H1 (cell line): Measurements from ENCODE around the gene AGRN. TPM values are rescaled to one million over a fixed set of nuclear protein-coding genes. Genes with fewer than 3 reads are reported as not detected.

Source experiments
- CBX8 ChIP-seq: fragments of 300-800, 300-1000 bp; sonication (generic); IDR thresholded peaks from 2 replicates; pipeline ENCODE4 v1.7.1; 2016; ENCODE audit warnings: low read depth, low read length, borderline replicate concordance
- CEBPB ChIP-seq: IDR thresholded peaks from 2 replicates; pipeline ENCODE4 v1.6.1; 2012; ENCODE audit warnings: low read depth, low read length
- CREB1 ChIP-seq: IDR thresholded peaks from 2 replicates; pipeline ENCODE4 v1.6.1; 2012; ENCODE audit warnings: inconsistent platforms
- CTBP2 ChIP-seq: IDR thresholded peaks from 2 replicates; pipeline ENCODE4 v1.7.0; 2011; ENCODE audit warnings: borderline replicate concordance, mild to moderate bottlenecking, moderate library complexity, mixed read lengths, low read length; ENCODE audit not compliant: insufficient read depth, insufficient read length
- EZH2 ChIP-seq: fragments of 200-600 bp; sonication (generic); IDR thresholded peaks from 2 replicates; pipeline ENCODE4 v1.7.1; 2012; ENCODE audit warnings: low read depth, mild to moderate bottlenecking, moderate library complexity, low read length, inconsistent platforms; ENCODE audit not compliant: severe bottlenecking
- GTF2F1 ChIP-seq: IDR thresholded peaks from 2 replicates; pipeline ENCODE4 v1.6.1; 2012; ENCODE audit warnings: low read depth, low read length, improper control_type of control experiment, borderline replicate concordance
- HDAC2 ChIP-seq, 2 experiments: fragments of 300-600 bp in 1 of 2; sonication (generic) in 1 of 2; IDR thresholded peaks; 2 replicates each; pipeline ENCODE4 v1.6.1; 2011 to 2012; ENCODE audit warnings: low read depth in 2 of 2, low read length in 2 of 2, mild to moderate bottlenecking in 2 of 2, moderate library complexity in 2 of 2, borderline replicate concordance in 1 of 2, inconsistent platforms in 1 of 2
- PHF8 ChIP-seq: fragments of 200-600 bp; sonication (generic); conservative IDR thresholded peaks from 2 replicates; pipeline ENCODE4 v1.7.1; 2012; ENCODE audit warnings: low read depth, mild to moderate bottlenecking, inconsistent platforms, low read length, moderate library complexity
- POU5F1 ChIP-seq: IDR thresholded peaks from 2 replicates; pipeline ENCODE4 v1.6.1; 2011; ENCODE audit warnings: low read depth, mild to moderate bottlenecking, low read length, moderate library complexity
- ZNF274 ChIP-seq: IDR thresholded peaks from 2 replicates; pipeline ENCODE4 v1.7.0; 2012; ENCODE audit warnings: low read length, borderline replicate concordance; ENCODE audit errors: extremely low read depth
- polyA plus RNA-seq, 7 experiments: library from polyadenylated mRNA; depleted of rRNA in 3 of 7; stranded (reverse) in 5 of 7; unstranded in 2 of 7; fragments of >200 nt in 5 of 7; fragments of 200-250 nt in 2 of 7; gene quantifications; 1 replicate in 5 of 7; 2 replicates in 1 of 7; 4 replicates in 1 of 7; pipeline versions ENCODE4 v1.2.1 to v1.2.3, GENCODE V29; 2011 to 2013; ENCODE audit warnings: missing spikeins in 2 of 7, mixed read lengths in 2 of 7
- total RNA-seq: library from RNA; stranded (reverse); fragmentation: NEBNext Ultra II Directional; extraction: Animal tissue kit (Norgen Biotek cat#: 25700); gene quantifications from 2 replicates; pipeline ENCODE4 v1.2.1, GENCODE V29; 2021
- TF ChIP-seq, protein P1 (sequence below): fragments of 300-600 bp; sonication (generic); IDR thresholded peaks from 2 replicates; pipeline ENCODE4 v1.7.1; 2012; ENCODE audit warnings: low read length, moderate library complexity, mild to moderate bottlenecking, inconsistent platforms; ENCODE audit not compliant: insufficient replicate concordance

Gene AGRN
- total and polyA plus RNA-seq, 2 of the 8 experiments (the other 6 are each of a cell fraction or from before 2014, with no cell fraction given): 52.3 to 155 TPM

DNA sequence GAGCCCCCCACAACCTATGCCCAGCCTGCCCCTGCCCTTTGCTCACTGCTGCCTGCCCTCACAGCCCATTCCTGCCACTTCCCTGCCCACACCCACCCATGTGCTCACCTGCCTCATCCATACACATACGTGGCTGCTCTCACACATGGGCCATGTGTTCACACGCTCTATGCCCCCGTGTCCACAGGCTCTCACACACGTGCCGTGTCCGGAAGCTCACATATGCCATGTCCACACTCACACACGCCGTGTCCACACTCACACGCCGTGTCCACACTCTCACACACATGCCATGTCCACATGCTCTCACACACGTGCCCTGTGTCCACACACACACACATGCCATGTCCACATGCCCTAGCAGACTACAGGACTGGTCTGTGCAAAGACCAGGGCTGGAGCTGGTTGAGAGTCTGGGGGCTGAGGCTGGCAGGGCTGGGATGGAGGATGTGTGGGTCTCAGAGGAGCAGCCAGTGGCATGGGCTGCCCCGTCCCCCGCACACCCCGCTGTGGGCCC lies 54.8 kb downstream of the AGRN start (continued):
- TF ChIP-seq, protein P1, sequence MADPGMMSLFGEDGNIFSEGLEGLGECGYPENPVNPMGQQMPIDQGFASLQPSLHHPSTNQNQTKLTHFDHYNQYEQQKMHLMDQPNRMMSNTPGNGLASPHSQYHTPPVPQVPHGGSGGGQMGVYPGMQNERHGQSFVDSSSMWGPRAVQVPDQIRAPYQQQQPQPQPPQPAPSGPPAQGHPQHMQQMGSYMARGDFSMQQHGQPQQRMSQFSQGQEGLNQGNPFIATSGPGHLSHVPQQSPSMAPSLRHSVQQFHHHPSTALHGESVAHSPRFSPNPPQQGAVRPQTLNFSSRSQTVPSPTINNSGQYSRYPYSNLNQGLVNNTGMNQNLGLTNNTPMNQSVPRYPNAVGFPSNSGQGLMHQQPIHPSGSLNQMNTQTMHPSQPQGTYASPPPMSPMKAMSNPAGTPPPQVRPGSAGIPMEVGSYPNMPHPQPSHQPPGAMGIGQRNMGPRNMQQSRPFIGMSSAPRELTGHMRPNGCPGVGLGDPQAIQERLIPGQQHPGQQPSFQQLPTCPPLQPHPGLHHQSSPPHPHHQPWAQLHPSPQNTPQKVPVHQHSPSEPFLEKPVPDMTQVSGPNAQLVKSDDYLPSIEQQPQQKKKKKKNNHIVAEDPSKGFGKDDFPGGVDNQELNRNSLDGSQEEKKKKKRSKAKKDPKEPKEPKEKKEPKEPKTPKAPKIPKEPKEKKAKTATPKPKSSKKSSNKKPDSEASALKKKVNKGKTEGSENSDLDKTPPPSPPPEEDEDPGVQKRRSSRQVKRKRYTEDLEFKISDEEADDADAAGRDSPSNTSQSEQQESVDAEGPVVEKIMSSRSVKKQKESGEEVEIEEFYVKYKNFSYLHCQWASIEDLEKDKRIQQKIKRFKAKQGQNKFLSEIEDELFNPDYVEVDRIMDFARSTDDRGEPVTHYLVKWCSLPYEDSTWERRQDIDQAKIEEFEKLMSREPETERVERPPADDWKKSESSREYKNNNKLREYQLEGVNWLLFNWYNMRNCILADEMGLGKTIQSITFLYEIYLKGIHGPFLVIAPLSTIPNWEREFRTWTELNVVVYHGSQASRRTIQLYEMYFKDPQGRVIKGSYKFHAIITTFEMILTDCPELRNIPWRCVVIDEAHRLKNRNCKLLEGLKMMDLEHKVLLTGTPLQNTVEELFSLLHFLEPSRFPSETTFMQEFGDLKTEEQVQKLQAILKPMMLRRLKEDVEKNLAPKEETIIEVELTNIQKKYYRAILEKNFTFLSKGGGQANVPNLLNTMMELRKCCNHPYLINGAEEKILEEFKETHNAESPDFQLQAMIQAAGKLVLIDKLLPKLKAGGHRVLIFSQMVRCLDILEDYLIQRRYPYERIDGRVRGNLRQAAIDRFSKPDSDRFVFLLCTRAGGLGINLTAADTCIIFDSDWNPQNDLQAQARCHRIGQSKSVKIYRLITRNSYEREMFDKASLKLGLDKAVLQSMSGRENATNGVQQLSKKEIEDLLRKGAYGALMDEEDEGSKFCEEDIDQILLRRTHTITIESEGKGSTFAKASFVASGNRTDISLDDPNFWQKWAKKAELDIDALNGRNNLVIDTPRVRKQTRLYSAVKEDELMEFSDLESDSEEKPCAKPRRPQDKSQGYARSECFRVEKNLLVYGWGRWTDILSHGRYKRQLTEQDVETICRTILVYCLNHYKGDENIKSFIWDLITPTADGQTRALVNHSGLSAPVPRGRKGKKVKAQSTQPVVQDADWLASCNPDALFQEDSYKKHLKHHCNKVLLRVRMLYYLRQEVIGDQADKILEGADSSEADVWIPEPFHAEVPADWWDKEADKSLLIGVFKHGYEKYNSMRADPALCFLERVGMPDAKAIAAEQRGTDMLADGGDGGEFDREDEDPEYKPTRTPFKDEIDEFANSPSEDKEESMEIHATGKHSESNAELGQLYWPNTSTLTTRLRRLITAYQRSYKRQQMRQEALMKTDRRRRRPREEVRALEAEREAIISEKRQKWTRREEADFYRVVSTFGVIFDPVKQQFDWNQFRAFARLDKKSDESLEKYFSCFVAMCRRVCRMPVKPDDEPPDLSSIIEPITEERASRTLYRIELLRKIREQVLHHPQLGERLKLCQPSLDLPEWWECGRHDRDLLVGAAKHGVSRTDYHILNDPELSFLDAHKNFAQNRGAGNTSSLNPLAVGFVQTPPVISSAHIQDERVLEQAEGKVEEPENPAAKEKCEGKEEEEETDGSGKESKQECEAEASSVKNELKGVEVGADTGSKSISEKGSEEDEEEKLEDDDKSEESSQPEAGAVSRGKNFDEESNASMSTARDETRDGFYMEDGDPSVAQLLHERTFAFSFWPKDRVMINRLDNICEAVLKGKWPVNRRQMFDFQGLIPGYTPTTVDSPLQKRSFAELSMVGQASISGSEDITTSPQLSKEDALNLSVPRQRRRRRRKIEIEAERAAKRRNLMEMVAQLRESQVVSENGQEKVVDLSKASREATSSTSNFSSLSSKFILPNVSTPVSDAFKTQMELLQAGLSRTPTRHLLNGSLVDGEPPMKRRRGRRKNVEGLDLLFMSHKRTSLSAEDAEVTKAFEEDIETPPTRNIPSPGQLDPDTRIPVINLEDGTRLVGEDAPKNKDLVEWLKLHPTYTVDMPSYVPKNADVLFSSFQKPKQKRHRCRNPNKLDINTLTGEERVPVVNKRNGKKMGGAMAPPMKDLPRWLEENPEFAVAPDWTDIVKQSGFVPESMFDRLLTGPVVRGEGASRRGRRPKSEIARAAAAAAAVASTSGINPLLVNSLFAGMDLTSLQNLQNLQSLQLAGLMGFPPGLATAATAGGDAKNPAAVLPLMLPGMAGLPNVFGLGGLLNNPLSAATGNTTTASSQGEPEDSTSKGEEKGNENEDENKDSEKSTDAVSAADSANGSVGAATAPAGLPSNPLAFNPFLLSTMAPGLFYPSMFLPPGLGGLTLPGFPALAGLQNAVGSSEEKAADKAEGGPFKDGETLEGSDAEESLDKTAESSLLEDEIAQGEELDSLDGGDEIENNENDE: no peak
- no peak for TF ChIP-seq ZNF274
- TF ChIP-seq HDAC2 (IDR thresholded peaks at IDR 0.05; ENCODE audit: borderline replicate concordance in 1 of 2, low read depth in 2 of 2, low read length in 2 of 2): no peak
- no peak for TF ChIP-seq EZH2
- TF ChIP-seq CREB1: no peak
- no peak for TF ChIP-seq GTF2F1
- TF ChIP-seq PHF8: no peak
- TF ChIP-seq CBX8: no peak
- TF ChIP-seq CEBPB: no peak
- no peak for TF ChIP-seq CTBP2
- no peak for TF ChIP-seq POU5F1
